IMR-90 (cell line): Measurements from ENCODE around the gene HSPG2. TPM values are rescaled to one million over a fixed set of nuclear protein-coding genes. Genes with fewer than 3 reads are reported as not detected.

Source experiments
- ATAC-seq: fragments of 200-7000 bp; cut with Tn5 transposase; 2 replicates; pipeline ENCODE4 v1.9.1; 2020; ENCODE audit warnings: low read depth, mild to moderate bottlenecking, moderate library complexity
- BruUV-seq: library from RNA; stranded (reverse); fragments of 400-500 nt; replicated peaks from 2 replicates; lab custom pipeline; 2021; lab: Mats Ljungman, UMichigan
- CTCF ChIA-PET: fragments of 300-600 bp; formaldehyde crosslinking; extraction: SDS; loops from one replicate; lab custom pipeline; 2021; ENCODE audit warnings: antibody characterized with exemption; lab: Yijun Ruan, JAX
- POLR2A ChIA-PET: fragments of 300-600 bp; sonication (Branson Sonifier 250); formaldehyde crosslinking; loops from one replicate; lab custom pipeline; 2022; ENCODE audit warnings: antibody characterized with exemption; ENCODE audit not compliant: unreplicated experiment; lab: Charles Lee
- DNase-seq: peaks from one replicate; pipeline ENCODE4 v3.0.0; 2013
- H2AFZ ChIP-seq: replicated peaks from 2 replicates; pipeline ENCODE3; 2013; ENCODE audit warnings: low read length, mild to moderate bottlenecking; ENCODE audit not compliant: poor library complexity
- H2AK5ac ChIP-seq: 2 replicates; pipeline ENCODE4 v1.6.1; 2013; ENCODE audit warnings: low read depth, low read length, inconsistent platforms
- H2AK9ac ChIP-seq: replicated peaks from 2 replicates; pipeline ENCODE3; 2013; ENCODE audit warnings: mild to moderate bottlenecking, low read depth, low read length, moderate library complexity; ENCODE audit not compliant: poor library complexity
- H2BK120ac ChIP-seq: 2 replicates; pipeline ENCODE4 v1.6.1; 2013; ENCODE audit warnings: low read depth, low read length, inconsistent platforms
- H2BK15ac ChIP-seq: 3 replicates; pipeline ENCODE4 v1.6.1; 2013; ENCODE audit warnings: low read depth, low read length, inconsistent platforms
- H2BK20ac ChIP-seq: 2 replicates; pipeline ENCODE4 v1.6.1; 2013; ENCODE audit warnings: low read depth, mild to moderate bottlenecking, inconsistent platforms, low read length, moderate library complexity
- H2BK5ac ChIP-seq: 2 replicates; pipeline ENCODE4 v1.6.1; 2013; ENCODE audit warnings: mild to moderate bottlenecking, low read depth, low read length, inconsistent platforms; ENCODE audit not compliant: poor library complexity, severe bottlenecking
- H3K14ac ChIP-seq: replicated peaks from 2 replicates; pipeline ENCODE4 v1.6.1; 2013; ENCODE audit warnings: low read depth, low read length, inconsistent platforms
- H3K18ac ChIP-seq: 2 replicates; pipeline ENCODE4 v1.6.1; 2013; ENCODE audit warnings: low read depth, low read length, control low read depth
- H3K23ac ChIP-seq: 2 replicates; pipeline ENCODE4 v1.6.1; 2013; ENCODE audit warnings: low read depth, low read length, inconsistent platforms
- H3K27ac ChIP-seq: 2 replicates; pipeline ENCODE4 v1.5.1; 2013; ENCODE audit warnings: mild to moderate bottlenecking, control low read depth, low read length; ENCODE audit not compliant: insufficient read depth
- H3K27me3 ChIP-seq: 2 replicates; pipeline ENCODE4 v1.6.1; 2013; ENCODE audit warnings: low read length; ENCODE audit not compliant: control insufficient read depth, insufficient read depth
- H3K36me3 ChIP-seq: 2 replicates; pipeline ENCODE4 v1.6.1; 2013; ENCODE audit warnings: low read length, mixed read lengths; ENCODE audit not compliant: control insufficient read depth, insufficient read depth
- H3K4ac ChIP-seq: 2 replicates; pipeline ENCODE4 v1.6.1; 2013; ENCODE audit warnings: low read depth, low read length, inconsistent platforms
- H3K4me1 ChIP-seq: 2 replicates; pipeline ENCODE4 v1.6.1; 2013; ENCODE audit warnings: low read length, mixed read lengths; ENCODE audit not compliant: control insufficient read depth, insufficient read depth
- H3K4me2 ChIP-seq: 2 replicates; pipeline ENCODE4 v1.6.1; 2013; ENCODE audit warnings: low read depth, mild to moderate bottlenecking, control low read depth, low read length, moderate library complexity
- H3K4me3 ChIP-seq: 2 replicates; pipeline ENCODE4 v1.5.1; 2013; ENCODE audit warnings: low read depth, mild to moderate bottlenecking, control low read depth, low read length, moderate library complexity; ENCODE audit not compliant: insufficient read depth
- H3K56ac ChIP-seq: 2 replicates; pipeline ENCODE4 v1.6.1; 2013; ENCODE audit warnings: low read length, inconsistent platforms; ENCODE audit not compliant: insufficient read depth; ENCODE audit errors: extremely low read depth
- H3K79me1 ChIP-seq, 2 experiments: 2 replicates each; pipeline ENCODE4 v1.6.1; 2013; ENCODE audit warnings: low read length in 2 of 2, inconsistent platforms in 1 of 2, low read depth in 1 of 2
- H3K9ac ChIP-seq: 2 replicates; pipeline ENCODE4 v1.6.1; 2013; ENCODE audit warnings: low read depth, low read length, control low read depth
- H3K9me1 ChIP-seq: 2 replicates; pipeline ENCODE4 v1.6.1; 2013; ENCODE audit warnings: low read length, inconsistent platforms; ENCODE audit not compliant: insufficient read depth
- H3K9me3 ChIP-seq: 2 replicates; pipeline ENCODE4 v1.6.1; 2013; ENCODE audit warnings: low read length; ENCODE audit not compliant: control insufficient read depth, insufficient read depth
- H4K20me1 ChIP-seq: 2 replicates; pipeline ENCODE4 v1.6.1; 2013; ENCODE audit warnings: low read length, inconsistent platforms; ENCODE audit not compliant: insufficient read depth
- H4K5ac ChIP-seq: 2 replicates; pipeline ENCODE4 v1.6.1; 2013; ENCODE audit warnings: mild to moderate bottlenecking, low read depth, low read length, control low read depth
- H4K8ac ChIP-seq, 2 experiments: 2 replicates each; pipeline ENCODE4 v1.6.1; 2013; ENCODE audit warnings: low read depth in 2 of 2, low read length in 2 of 2, control low read depth in 1 of 2, inconsistent platforms in 1 of 2
- H4K91ac ChIP-seq: 2 replicates; pipeline ENCODE4 v1.6.1; 2013; ENCODE audit warnings: low read depth, low read length, inconsistent platforms; ENCODE audit not compliant: insufficient read depth
- BHLHE40 ChIP-seq: fragments of 150-350 bp; IDR thresholded peaks from 2 replicates; pipeline ENCODE4 v1.6.1; 2016; ENCODE audit warnings: mild to moderate bottlenecking, low read depth, low read length
- CEBPB ChIP-seq: IDR thresholded peaks from 2 replicates; pipeline ENCODE4 v1.6.1; 2012; ENCODE audit warnings: low read depth, low read length, improper control_type of control experiment
- CHD1 ChIP-seq: IDR thresholded peaks from 2 replicates; pipeline ENCODE4 v1.6.1; 2012; ENCODE audit warnings: low read depth, low read length, improper control_type of control experiment
- MAZ ChIP-seq: IDR thresholded peaks from 2 replicates; pipeline ENCODE4 v1.6.1; 2012; ENCODE audit warnings: low read depth, mild to moderate bottlenecking, low read length, improper control_type of control experiment, moderate library complexity, borderline replicate concordance
- NFE2L2 ChIP-seq: fragments of 150-350 bp; IDR thresholded peaks from 2 replicates; pipeline ENCODE4 v1.6.1; 2016; ENCODE audit warnings: low read depth, mild to moderate bottlenecking, low read length
- WGBS, 2 experiments: methylation state at CpG; one replicate each; pipeline versions ENCODE4 v1.1.5 to v1.1.7; 2013; ENCODE audit warnings: missing lambda C conversion rate in 2 of 2; ENCODE audit not compliant: insufficient read length in 1 of 2; ENCODE audit errors: extremely low coverage in 2 of 2; 5-methylcytosine and 5-hydroxymethylcytosine counted together
- dilution Hi-C: fragments of 300-500 bp; cut with HindIII; formaldehyde crosslinking; loops from one replicate; pipeline ENCODE4 v1.14.3; 2018; ENCODE audit warnings: low sequenced_read_pairs; ENCODE audit not compliant: unreplicated experiment
- in situ Hi-C: fragments of 300-500 bp; cut with MboI; formaldehyde crosslinking; loops from 3 replicates; pipeline ENCODE4 v1.14.3; 2019; ENCODE audit warnings: low sequenced_read_pairs, inconsistent platforms, mixed read lengths
- intact Hi-C: fragments of 100-400 bp; cut with micrococcal nuclease; formaldehyde crosslinking; loops from 2 replicates; pipeline ENCODE4 v1.10.0; 2022
- polyA plus RNA-seq, 3 experiments: library from polyadenylated mRNA; depleted of rRNA; stranded (reverse); fragments of >200 nt; gene quantifications; 2 replicates each; pipeline ENCODE4 v1.2.3, GENCODE V29; 2012; ENCODE audit warnings: low replicate concordance in 1 of 3
- total RNA-seq: library from RNA; depleted of rRNA; stranded (reverse); fragments of >200 nt; gene quantifications from 2 replicates; pipeline ENCODE4 v1.2.3, GENCODE V29; 2012

HSPG2 gene
- total and polyA plus RNA-seq, 2 of the 4 experiments (the other 2 are of a cell fraction) = 15.8 to 94.0 TPM

DNA sequence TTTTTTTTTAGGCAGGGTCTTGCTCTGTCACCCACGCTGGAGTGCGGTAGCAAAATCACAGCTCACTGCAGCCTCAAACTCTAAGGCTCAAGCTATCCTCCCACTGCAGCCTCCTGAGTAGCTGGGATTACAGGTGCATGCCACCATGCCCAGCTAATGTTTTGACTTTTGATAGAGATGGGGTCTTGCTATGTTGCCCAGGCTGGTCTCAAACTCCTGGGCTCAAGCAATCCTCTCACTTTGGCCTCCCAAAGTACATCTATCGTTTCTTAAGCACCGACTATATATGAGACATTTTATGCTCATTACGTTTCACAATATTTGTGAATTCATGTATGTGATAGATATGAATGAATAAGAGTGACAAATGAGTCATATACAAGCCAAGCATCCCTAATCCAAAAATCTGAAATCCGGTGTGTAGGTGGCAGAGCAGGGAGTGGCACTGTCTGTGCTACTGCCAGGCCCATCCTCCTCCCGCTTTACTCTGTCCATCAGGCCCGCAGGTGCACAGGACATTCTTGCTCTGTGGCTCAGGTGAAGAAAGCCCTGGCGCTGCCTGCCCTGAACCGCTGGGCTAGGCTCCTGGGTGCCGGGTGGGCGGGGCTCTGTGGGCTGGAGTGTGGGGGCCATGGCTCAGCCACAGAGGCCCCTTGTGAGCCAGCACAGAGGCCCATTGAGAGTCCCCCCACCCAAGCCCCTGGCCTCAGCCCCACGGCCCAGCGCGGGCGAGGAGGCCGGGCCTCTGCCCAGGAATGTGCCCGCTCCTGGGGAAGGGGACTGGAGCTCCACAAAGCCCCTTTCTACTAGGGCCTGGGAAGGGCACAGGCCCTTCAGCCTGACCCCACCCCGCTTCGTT lies 45.3 kb downstream of the HSPG2 start:
- H4K5ac ChIP-seq = no peak overlapping the region
- no peak overlapping the region for H3K14ac ChIP-seq
- ChIA-PET POLR2A (no interaction called here), CTCF (no interaction called here)
- H3K9ac ChIP-seq = no peak overlapping the region
- H3K27me3 ChIP-seq = no peaks in the 10 kb centered on the region
- no peak overlapping the region for H3K18ac ChIP-seq
- no peak overlapping the region for H3K4me2 ChIP-seq
- peaks cover 54% of the 10 kb centered on the region for H3K36me3 ChIP-seq
- intact Hi-C loops = no loop called here
- H4K20me1 ChIP-seq = peaks cover 10% of the 10 kb centered on the region
- TF ChIP-seq BHLHE40 = no peak
- TF ChIP-seq CEBPB = no peak
- TF ChIP-seq MAZ = no peak
- no peak for TF ChIP-seq CHD1
- no peak for TF ChIP-seq NFE2L2
- no peak overlapping the region for H2AFZ ChIP-seq
- H2BK15ac ChIP-seq = no peak overlapping the region
- no peak overlapping the region for H2AK9ac ChIP-seq
- DNase-seq = no peak
- no peak overlapping the region for H4K8ac ChIP-seq
- H3K27ac ChIP-seq = no peak overlapping the region
- in situ Hi-C loops = no loop called here
- H4K91ac ChIP-seq = no peak overlapping the region
- dilution Hi-C loops = no loop called here
- no peak overlapping the region for H2AK5ac ChIP-seq
- H2BK5ac ChIP-seq = no peak overlapping the region
- H3K9me1 ChIP-seq = no peaks in the 10 kb centered on the region; the same call in 1 of the 2 replicates
- no peak overlapping the region for H3K23ac ChIP-seq
- WGBS, 2 experiments = 100% methylated on average over 2 of the region's 20 CpGs; no CpG with 5 or more reads in 1 of the 2 experiments
- H3K4me1 ChIP-seq = no peaks in the 10 kb centered on the region
- H2BK120ac ChIP-seq = no peak overlapping the region
- no peak for ATAC-seq
- no peak overlapping the region for H3K4me3 ChIP-seq
- H3K4ac ChIP-seq = no peak overlapping the region
- H2BK20ac ChIP-seq = no peak overlapping the region
- H3K56ac ChIP-seq = no peak overlapping the region
- no peaks in the 10 kb centered on the region for H3K9me3 ChIP-seq
- BruUV-seq = no TSS peak
- H3K79me1 ChIP-seq = peaks cover 17 to 41% of the 10 kb centered on the region in 2 experiments
